GM18951 (cell line): ENCODE data around the gene GPRIN1.

Experiments used
- POLR2A ChIP-seq: IDR thresholded peaks from 4 replicates; pipeline ENCODE4 v1.6.1; 2011; ENCODE audit warnings: mild to moderate bottlenecking; ENCODE audit not compliant: insufficient read length, insufficient read depth; ENCODE audit errors: extremely low read depth
- in situ Hi-C: fragments of 300-500 bp; cut with MboI; formaldehyde crosslinking; loops from one replicate; pipeline ENCODE4 v1.12.0; 2022; ENCODE audit warnings: low sequenced_read_pairs, mixed read lengths, inconsistent platforms; ENCODE audit not compliant: unreplicated experiment

Gene GPRIN1

GRCh38 chr5:176637556-176637955 lies 27.6 kb upstream of the GPRIN1 start:
- in situ Hi-C loops, result no loop called here
- TF ChIP-seq POLR2A, result no peak

DNA sequence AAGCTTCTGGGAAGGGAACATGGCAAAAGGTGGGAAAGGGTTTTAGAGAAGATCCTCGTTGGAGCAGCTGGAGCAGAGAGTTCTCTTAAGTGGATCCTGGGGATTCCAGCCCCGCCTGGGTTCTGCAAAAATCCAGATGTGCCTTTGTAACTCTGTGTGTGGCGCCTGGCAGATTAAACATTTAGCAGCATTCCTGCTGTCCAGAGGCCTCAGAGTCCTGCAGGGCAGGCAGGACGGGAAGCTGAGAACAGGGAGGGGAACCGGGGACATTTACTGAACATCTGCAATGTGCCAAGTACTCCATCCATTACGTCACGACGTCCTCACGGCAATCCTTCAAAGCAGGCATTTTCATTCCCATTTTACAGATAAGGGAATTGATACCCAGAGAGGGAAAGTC lies 26.5 kb upstream of the GPRIN1 start:
- in situ Hi-C loops, result no loop called here
- no peak for TF ChIP-seq POLR2A

DNA sequence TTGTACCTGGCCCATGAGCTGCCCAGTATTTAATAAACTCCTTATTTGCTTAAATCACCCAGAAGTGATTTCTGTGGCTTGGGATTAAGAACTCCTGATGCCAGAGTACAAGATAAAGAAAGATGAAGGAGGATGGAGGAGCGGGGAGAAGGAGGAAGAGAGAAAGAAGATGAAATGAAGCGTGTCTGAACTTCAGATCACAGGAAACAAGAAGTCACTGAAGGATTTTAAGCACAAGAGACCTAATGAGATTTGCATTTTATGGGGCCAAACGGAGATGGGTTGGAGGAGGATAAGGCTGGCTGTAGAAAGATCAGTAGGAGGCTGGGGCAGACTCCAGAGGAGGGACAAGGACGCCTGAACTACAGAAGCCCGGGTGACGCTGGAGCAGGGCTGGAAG lies 23.6 kb upstream of the GPRIN1 start:
- in situ Hi-C loops, result no loop called here
- TF ChIP-seq POLR2A, result no peak

DNA sequence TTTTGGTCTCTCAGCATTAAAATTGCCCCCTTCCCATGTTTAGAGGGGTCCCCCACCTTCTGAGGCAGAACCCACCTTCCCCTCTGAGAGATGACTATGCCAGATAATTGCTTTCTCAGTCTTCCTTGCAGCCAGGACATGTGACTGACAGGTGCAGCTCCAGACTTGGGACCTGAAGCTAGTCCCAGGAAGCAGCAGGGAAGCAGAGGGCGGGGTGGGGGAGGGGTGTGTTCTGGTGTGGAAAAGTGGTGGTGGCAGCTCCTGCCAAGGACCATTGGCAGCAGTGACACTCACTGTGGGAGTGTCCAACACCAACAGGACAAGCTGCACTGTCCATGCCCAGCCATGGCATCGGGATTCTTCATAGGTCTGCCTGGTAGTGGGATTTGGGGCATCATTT lies 22.8 kb upstream of the GPRIN1 start:
- in situ Hi-C loops, result no loop called here
- TF ChIP-seq POLR2A, result no peak

GRCh38 chr5:176631383-176632200 lies 21.6 kb upstream of the GPRIN1 start:
- no peak for TF ChIP-seq POLR2A
- in situ Hi-C loops, result no loop called here

DNA sequence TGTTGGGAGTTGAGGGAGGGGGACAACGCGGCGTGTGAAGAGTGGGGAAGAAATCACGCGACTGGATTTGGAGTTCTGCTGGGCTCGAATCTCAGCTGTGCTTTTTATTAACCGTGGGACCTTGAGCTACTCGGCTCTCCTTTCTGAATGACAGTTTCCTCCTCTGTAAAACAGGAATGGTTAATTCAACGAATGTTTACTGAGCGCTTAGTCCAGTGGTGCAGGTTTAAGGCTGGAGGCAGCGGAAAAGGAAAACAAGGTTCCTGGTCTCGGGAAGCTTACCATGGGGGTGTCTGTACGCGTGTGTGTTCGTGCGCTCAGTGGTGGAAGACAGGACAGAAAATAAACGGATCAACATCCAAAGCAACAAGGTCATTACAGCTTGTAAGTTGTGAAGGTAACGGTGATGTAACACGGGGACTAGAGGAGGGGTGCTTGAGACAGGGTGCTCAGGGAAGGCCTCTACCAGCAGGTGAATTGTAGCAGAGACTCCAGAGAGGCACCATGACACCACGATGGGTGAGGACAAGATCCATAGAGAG lies 20.8 kb upstream of the GPRIN1 start:
- in situ Hi-C loops, result no loop called here
- no peak for TF ChIP-seq POLR2A

DNA sequence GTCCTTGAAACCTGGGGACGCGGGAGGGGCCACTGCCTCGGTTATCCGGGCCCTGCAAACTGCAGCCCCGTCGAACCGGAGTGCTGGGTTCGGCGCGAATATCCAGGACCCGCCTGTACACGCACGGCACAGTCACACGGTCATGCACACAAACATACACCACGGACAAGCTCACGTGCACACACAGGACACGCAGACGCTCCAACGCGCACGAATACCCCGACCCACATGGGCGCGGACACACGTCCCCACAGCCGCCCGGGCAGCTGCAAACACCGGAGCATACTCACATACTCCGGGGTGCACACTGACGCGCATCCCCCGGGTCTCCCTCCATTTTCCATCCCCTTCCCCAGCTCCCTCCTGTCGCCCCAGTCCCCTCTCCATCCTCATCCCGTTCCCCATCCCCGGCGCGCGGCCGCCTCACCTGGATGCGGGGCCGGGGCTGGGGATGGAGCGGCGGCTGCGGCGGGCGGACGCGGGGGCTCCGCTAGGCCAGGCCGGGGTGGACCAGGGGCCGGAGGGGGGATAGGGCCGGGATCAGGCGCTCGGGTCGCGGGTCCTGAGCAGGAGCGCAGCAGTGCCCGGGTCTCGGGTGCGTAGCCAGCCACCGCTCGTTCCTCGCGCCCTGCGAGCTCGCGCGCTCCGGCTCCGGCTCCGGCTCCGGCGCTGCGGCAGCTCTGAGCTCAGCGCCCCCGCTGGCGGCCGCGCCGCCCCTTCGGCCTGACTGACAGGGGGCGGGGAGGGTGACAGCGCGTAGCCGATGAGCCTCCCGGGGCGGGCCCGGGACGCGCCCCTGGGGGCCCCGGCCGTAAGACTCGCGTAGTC lies 20.1 kb upstream of the GPRIN1 start, which contains the start of the genes EIF4E1B and SNCB:
EIF4E1B (plus strand) TSS at position 823 of the 828 bp plus-strand sequence. CDS start 12,113 bp downstream, outside the sequence.
SNCB (minus strand) TSS at position 682 of the 828 bp plus-strand sequence. CDS start 880 bp downstream, outside the sequence.
- in situ Hi-C loops, result no loop called here
- TF ChIP-seq POLR2A, result no peak

DNA sequence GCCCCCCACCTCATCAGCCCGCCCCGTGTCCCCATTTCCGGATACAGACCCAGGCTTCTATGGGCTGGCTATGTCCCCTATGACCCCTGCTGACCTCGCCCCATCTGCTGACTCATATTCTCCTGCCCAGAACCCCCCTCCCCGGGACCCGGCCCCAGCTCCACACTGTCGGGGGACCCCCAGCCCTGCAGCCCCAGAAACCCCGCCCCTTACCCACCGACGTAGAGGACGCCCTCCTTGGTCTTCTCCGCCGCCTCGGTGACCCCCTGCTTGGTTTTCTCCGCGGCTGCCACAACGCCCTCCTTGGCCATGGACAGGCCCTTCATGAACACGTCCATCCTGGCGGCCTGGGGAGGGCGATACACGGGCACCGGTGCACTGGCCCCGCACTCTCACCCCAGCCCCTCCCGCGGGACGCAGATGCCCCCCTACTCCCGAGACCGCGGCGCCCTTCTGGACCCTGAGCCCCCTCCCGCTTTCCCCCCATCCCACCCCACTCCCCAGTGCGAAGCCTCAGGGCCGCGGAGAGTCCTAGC lies 19.4 kb upstream of the GPRIN1 start:
- in situ Hi-C loops, result no loop called here
- no peak for TF ChIP-seq POLR2A

GRCh38 chr5:176628406-176629228 lies 18.7 kb upstream of the GPRIN1 start:
- TF ChIP-seq POLR2A, result no peak
- in situ Hi-C loops, result no loop called here

GRCh38 chr5:176627582-176627981 lies 17.6 kb upstream of the GPRIN1 start:
- TF ChIP-seq POLR2A, result no peak
- in situ Hi-C loops, result no loop called here

- no peak for TF ChIP-seq POLR2A
- in situ Hi-C loops, result no loop called here
Measured at GRCh38 chr5:176626876-176627236, 16.9 kb upstream of the GPRIN1 start.

- no peak for TF ChIP-seq POLR2A
- in situ Hi-C loops, result no loop called here
Measured at GRCh38 chr5:176625966-176626875, 16.3 kb upstream of the GPRIN1 start.

- in situ Hi-C loops, result no loop called here
- TF ChIP-seq POLR2A, result no peak
Measured at GRCh38 chr5:176625512-176625911, 15.6 kb upstream of the GPRIN1 start.
